ENCODE data around the gene ARNT2. TPM values are rescaled to one million over a fixed set of nuclear protein-coding genes. Genes with fewer than 3 reads are reported as not detected.

Gene ARNT2
- total and polyA plus RNA-seq, 2 experiments from 2014 or later = 4.6 to 11.6 TPM

- TF ChIP-seq JUNB (IDR thresholded peaks at IDR 0.05; ENCODE audit: unreplicated experiment) (no peak), ZNF114 (CRISPR knock-in tag; IDR thresholded peaks at IDR 0.05) (no peak), CREB1 (CRISPR knock-in tag; IDR thresholded peaks at IDR 0.05; ENCODE audit: low read depth) (no peak), ZNF331 (CRISPR knock-in tag; IDR thresholded peaks at IDR 0.05; ENCODE audit: low read depth) (no peak), POLR2AphosphoS5 (IDR thresholded peaks at IDR 0.05; ENCODE audit: low read depth) (no peak), EZH2phosphoT487 (IDR thresholded peaks at IDR 0.05; ENCODE audit: unreplicated experiment) (no peak), REST (IDR thresholded peaks at IDR 0.05; ENCODE audit: unreplicated experiment) (no peak)
- no peaks in the 10 kb centered on the region for H3K4me1 ChIP-seq (ENCODE audit: insufficient read depth)
- Mint-ChIP-seq H3K9me3 (no peaks in the 10 kb centered on the region), H3K27ac (no peak overlapping the region), H3K36me3 (ENCODE audit: low read depth) (no peaks in the 10 kb centered on the region; the same call in 2 of the 3 replicates), H3K4me1 (peaks cover 10% of the 10 kb centered on the region), H3K27me3 (ENCODE audit: insufficient read depth, low read depth, poor library complexity) (peaks cover 5% of the 10 kb centered on the region), H3K4me3 (no peak overlapping the region)
- H2AFZ ChIP-seq = no peak overlapping the region
- no peaks in the 10 kb centered on the region for H3K79me2 ChIP-seq (replicated peaks; ENCODE audit: insufficient read depth)
- ATAC-seq (no peak), DNase-seq (ENCODE audit: low spot score) (no peak)
- H3K4me2 ChIP-seq = no peak overlapping the region
- H3K9me2 ChIP-seq (ENCODE audit: insufficient read depth) = no peaks in the 10 kb centered on the region
- no peak overlapping the region for H3K4me3 ChIP-seq
- H3K36me3 ChIP-seq (ENCODE audit: insufficient read depth) = no peaks in the 10 kb centered on the region
- no peaks in the 10 kb centered on the region; the same call in 1 of the 2 replicates for H4K20me1 ChIP-seq (replicated peaks; ENCODE audit: insufficient read depth)
- H3K27ac ChIP-seq (ENCODE audit: low read depth) = no peak overlapping the region
- H3K27me3 ChIP-seq (ENCODE audit: insufficient read depth) = no peaks in the 10 kb centered on the region
- no peaks in the 10 kb centered on the region for H3F3A ChIP-seq (replicated peaks; ENCODE audit: low read depth)
These were observed 190.1 kb downstream of the ARNT2 start for GRCh38 chr15:80594091-80594889.

GRCh38 chr15:80595396-80595795, 191.2 kb downstream of the ARNT2 start:
- Mint-ChIP-seq H3K27me3 (ENCODE audit: insufficient read depth, low read depth, poor library complexity) (peaks cover 6% of the 10 kb centered on the region), H3K27ac (no peak overlapping the region), H3K4me1 (peaks cover 10% of the 10 kb centered on the region), H3K4me3 (no peak overlapping the region), H3K36me3 (ENCODE audit: low read depth) (no peaks in the 10 kb centered on the region; the same call in 2 of the 3 replicates), H3K9me3 (no peaks in the 10 kb centered on the region)
- ATAC-seq (no peak), DNase-seq (ENCODE audit: low spot score) (no peak)
- H3K36me3 ChIP-seq (ENCODE audit: insufficient read depth) = no peaks in the 10 kb centered on the region
- H2AFZ ChIP-seq = no peak overlapping the region
- no peaks in the 10 kb centered on the region for H3K79me2 ChIP-seq (replicated peaks; ENCODE audit: insufficient read depth)
- no peaks in the 10 kb centered on the region for H3K9me2 ChIP-seq (ENCODE audit: insufficient read depth)
- H3K27me3 ChIP-seq (ENCODE audit: insufficient read depth) = no peaks in the 10 kb centered on the region
- H3F3A ChIP-seq (replicated peaks; ENCODE audit: low read depth) = no peaks in the 10 kb centered on the region
- no peak overlapping the region for H3K4me3 ChIP-seq
- no peaks in the 10 kb centered on the region for H3K4me1 ChIP-seq (ENCODE audit: insufficient read depth)
- no peak overlapping the region for H3K27ac ChIP-seq (ENCODE audit: low read depth)
- H3K4me2 ChIP-seq = no peak overlapping the region
- no peaks in the 10 kb centered on the region; the same call in 1 of the 2 replicates for H4K20me1 ChIP-seq (replicated peaks; ENCODE audit: insufficient read depth)
- no peak for TF ChIP-seq CREB1 (CRISPR knock-in tag; IDR thresholded peaks at IDR 0.05; ENCODE audit: low read depth)
- TF ChIP-seq CTCF (conservative IDR thresholded peaks at IDR 0.05; ENCODE audit: low read depth in 2 of 2) = no peak
- TF ChIP-seq ZNF331 (CRISPR knock-in tag; IDR thresholded peaks at IDR 0.05; ENCODE audit: low read depth) = no peak
- TF ChIP-seq JUNB (IDR thresholded peaks at IDR 0.05; ENCODE audit: unreplicated experiment) = no peak
- no peak for TF ChIP-seq ZNF462 (CRISPR knock-in tag; IDR thresholded peaks at IDR 0.05)
